GM18907 (cell line): ENCODE results near the gene NAA40.
A peak's percentile ranks its signal among the peaks of the same experiment; 100 is the strongest.

Experiments
- ATAC-seq: cut with Tn5 transposase; IDR thresholded peaks from one replicate; pipeline ENCODE4 v1.9.1; 2021; ENCODE audit warnings: mild to moderate bottlenecking, moderate library complexity; ENCODE audit not compliant: unreplicated experiment

Gene NAA40

DNA sequence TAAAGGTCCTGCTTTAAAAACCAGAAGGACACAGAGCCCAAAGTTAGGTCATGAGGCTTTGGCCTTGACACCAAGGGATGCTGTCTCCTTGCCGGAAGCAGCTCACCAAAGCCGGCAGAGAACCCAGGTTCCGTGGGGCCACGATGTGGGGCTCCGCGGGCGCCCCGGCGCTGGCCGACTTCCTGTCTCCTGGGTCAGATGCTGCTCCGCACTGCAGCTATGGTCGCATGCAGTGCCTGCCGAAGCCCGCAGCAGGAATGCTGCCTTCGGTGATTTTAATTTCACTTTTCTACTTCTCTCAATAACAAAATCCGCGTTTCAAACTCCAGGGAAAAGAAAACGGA lies 47.0 kb downstream of the NAA40 start:
- ATAC-seq, result peak; percentile 27

DNA sequence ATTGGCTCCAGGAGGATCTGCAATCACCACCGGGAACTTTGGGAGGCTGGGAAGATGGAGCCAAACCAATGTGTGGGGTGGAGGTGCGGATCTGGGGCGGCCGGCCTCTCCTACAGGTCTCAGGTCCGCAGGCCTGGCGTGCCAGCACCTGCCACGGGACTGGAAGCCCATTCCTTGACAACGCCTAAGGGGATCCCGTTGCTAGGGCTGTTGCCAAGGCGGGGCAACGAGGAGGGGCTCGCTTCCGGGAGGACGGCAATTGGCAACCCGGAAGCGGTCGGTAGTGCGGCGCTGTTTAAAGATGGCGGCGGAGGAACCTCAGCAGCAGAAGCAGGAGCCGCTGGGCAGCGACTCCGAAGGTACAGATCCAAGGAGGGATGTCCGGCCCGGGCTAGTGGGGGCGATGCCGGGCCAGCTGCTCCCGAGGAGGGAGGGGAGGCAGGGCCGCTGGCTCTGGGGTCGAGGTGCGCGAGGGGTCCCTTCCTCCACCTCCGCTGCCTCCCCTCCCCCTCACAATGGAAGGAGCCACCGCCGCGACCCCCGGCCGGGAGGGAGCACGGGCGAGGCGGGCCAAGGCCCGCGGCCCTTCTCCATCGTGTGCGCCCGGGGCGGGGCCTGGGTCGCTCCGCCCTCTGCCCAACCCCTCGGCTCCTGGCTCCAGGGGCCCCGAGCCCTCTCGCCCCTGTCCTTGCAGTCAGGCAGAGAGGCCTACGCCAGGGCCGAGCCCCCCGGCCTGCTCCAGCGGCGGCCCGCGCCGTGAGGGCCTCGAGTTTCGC lies 47.5 kb downstream of the NAA40 start, which contains the start of gene OTUB1:
Gene OTUB1, plus strand, starts transcription at position 283 of the 776 bp plus-strand sequence. Its CDS starts 19 bp downstream, at position 302.
- ATAC-seq, result peak; percentile 87

DNA sequence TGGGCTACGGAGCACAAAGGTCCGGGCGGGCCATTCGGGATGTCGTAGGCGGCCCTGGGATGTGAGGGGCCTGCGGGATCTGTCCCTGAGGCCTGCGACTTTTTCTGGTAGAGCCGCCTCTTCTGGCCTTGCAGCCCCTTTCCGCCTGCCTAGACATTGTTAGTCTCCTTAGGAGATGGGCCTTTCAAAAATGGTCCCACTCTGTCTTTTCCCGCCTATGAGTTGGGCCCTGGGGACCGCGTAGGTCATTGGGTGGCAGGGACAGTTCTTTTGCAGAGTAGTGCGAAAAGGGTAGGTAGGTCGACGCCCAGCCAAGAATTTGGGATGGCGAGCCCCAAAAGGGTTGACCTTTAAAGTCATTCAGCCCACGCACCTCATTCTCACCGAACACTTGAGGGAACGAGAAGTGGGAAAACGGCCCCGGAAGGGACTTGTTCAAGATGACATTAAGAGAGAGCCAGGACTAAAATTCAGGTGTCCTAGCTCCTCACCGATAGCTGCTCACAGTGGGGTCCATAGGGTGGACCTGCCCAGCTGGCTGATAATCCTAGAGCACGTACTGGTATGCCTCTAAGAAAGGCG lies 48.2 kb downstream of the NAA40 start:
- no peak for ATAC-seq

DNA sequence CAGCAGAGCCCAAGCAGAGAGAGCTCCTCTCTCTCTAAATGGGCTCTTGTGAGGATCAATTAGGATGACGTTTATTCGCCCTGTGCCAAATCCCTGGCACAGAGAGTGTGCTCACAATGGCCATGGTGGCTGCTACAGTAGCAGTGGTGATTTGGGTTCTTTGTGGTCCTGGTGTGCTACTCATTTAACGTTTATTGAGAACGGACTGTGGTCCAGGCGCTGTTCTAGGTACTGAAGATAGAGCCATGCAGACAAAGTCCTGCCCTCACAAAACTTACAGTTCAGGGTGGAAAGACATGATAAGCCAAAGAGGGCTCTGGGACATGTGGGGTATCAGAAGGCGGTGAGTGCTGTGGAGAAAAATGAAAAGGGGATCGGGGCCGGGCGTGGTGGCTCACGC lies 52.8 kb downstream of the NAA40 start:
- no peak for ATAC-seq

DNA sequence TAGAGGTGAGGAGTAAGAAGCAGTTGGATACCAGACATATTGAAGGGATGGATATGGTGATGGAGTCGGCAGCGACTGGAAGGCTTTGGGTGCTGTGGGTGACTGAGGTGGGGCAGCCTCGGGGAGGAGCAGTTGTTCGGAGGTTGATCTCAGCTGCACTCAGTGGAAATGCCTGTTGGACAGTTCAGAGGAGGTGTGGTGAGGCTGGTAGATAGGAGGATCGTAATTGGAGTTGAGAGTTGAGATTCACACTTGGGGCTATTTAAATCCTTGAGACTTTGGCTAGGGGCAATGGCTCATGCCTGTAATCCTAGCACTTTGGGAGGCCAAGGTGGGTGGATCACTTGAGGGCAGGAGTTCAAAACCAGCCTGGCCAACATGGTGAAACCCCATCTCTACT lies 54.3 kb downstream of the NAA40 start:
- ATAC-seq, result no peak

DNA sequence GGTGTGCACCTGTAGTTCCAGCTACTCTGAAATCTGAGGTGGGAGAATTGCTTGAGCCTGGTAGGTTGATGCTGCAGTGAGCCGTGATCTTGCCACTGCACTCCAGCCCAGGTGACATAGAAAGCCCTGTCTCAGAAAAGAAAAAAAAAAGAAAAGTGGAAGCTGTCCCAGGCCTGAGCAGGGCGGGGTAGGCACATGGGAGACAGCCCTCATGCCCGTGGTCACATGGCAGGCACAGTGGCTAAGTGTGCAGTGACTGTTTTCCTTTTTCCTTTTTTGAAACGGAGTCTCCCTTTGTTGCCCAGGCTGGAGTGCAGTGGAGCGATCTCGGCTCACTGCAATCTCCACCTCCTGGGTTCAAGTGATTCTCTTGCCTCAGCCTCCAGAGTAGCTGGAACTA lies 55.2 kb downstream of the NAA40 start:
- no peak for ATAC-seq

- ATAC-seq, result no peak
Measured at GRCh38 chr11:63996512-63996911, 57.7 kb downstream of the NAA40 start.

- no peak for ATAC-seq
Measured at GRCh38 chr11:63997104-63997700, 58.4 kb downstream of the NAA40 start.

GRCh38 chr11:63997801-63998337 lies 59.1 kb downstream of the NAA40 start:
- no peak for ATAC-seq

DNA sequence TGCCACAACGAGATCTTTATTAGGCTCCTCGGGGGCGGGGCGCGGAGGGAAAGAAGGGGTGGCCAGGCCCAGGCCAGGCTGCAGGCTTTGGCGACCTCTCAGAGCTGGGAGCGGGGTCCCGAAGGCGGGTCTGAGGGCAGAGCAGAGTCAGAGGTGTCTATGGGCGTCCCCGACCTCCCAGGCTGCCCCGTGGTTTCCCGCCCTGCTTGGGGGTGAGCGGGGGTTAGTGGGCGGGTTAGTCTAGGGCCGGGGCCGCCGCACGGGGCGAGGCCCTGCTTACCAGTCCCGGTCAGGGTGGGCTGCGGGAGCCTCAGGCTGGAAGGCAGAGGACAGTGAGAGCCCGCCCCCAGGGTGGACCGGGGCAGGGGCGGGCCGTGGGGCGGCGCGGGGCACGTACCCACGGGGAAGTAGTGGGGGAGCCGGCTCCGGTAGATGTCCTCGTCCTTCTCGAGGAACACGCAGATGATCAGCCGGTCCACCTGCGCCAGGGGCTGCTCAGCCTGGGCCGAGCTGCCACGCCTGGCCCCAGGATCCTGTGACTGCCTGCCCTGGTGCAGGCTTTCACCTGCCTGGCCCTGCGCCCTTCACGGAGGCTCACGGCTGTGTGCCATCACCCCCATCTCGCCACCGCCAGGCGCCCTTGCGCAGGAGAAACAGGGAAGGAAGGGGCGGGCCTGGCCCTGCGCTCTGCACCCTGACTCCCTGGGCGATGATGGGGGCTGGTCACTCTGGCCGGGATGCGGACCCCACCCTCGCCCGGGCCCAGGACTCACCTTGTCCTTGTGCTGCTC lies 60.0 kb downstream of the NAA40 start:
- ATAC-seq, result no peak

- no peak for ATAC-seq
Measured at GRCh38 chr11:63999349-64000025, 60.7 kb downstream of the NAA40 start.

DNA sequence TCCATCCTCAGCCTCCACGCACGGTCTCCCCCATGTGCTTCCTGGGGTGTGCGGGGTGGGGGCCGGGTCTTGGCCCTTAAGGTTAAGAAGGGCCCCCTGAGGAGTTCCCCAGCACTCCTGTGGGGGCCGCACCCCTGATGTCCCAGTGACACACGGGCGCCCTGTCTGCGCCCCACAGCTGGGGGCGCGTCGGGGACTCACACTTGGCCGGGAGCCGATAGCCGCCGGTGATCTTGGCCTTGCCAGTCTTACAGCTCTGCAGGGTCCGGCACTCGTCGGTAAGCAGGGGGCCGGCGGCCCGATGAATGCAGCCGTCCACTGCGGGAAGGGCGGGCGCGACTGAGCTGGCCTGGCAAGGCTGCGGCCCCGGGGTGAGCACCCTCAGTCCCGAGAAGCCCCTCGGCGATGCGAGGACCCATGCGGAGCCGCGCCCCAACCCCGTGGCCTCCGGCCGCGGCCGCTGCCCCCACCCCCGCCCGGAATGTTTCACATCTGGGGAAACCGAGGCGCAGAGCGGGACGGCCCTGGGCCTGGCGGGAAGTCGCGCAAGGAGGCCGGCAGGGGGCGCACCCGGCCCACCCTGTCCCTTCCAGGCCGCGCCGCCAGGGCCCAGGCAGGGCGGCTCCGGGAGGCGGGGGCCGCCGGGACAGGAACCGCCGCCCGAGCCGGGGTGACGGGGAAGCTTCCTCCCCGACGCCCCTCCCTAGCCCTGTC lies 61.4 kb downstream of the NAA40 start:
- ATAC-seq, result no peak

DNA sequence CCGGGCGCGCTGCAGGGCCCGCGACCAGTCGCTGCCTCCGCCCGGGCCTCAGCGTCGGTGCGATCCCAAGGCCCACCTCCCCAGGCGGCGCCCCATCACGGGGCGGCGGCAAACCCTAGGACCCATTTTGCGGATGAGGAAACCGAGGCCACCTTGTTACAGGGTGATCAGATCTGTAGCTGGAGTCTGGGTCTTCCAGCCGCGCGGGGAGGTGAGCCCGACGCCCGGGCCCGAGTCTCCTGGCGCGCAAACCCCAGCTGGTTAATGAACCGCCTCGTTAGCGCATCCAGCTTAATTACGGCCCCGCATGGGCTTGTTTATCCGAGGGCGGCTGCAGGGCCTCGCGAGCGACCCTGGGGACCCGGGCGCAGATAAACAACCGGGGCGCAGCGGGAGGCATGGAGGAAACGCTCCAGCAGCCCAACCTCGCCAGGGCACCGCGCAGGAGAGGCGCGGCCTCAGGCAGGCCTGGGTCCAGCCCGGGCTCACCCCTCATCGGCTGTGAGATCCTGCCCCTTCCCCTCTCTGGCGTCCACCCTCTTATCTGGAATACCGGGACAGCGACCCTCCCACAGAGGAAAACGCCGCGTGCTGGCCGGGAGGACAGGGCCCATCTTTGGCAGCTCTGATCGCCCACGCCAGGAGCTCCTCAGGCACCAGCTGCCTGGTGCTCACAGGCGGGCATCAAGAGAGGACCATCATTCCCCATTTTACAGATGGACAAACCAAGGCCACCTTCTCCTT lies 62.1 kb downstream of the NAA40 start:
- ATAC-seq, result no peak

DNA sequence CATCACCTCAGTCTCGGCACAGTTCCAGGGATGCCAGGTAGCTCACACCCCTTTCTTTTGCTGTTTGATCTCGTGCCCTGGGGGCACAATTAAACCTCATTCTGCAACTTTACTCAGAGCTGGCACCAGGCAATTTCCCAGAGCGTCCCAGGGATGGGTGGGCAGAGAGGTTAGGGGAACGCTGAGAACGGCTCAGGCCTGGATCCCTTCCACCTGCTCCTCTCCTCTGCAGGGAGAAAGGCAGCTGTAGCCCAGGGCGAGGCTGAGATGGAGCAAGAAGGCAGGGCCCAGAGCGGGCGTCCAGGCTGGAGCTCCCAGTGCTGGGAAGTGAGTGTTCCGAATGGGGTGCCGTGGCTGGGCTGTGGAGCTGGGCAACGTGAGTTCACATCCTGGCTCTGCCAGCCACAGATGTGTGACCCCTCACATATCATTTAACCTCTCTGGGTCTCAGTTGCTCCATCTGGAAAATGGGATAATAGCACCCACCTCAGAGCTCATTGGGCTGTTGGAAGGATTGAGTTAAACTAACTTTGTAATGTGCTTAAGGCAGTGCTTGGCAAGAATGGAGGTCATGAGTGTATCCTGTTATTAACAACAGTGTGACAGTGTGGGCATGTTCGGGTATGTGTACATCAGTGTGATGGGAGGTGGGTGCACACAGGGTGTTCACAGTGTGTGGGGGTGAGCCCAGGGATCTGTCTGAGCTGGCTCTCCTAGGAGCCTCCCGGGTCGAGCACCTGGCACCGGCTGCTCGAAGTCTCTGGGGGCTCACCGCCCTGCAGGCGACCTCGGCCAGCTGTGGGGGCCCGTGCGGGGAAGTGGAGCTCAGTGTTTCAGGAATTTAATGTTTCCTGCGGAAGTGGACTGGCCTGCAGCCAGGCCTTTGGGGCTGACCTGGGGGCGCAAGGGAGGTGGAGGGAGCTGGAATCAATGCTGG lies 63.0 kb downstream of the NAA40 start:
- no peak for ATAC-seq

- no peak for ATAC-seq
Measured at GRCh38 chr11:64003807-64004589, 65.2 kb downstream of the NAA40 start.

DNA sequence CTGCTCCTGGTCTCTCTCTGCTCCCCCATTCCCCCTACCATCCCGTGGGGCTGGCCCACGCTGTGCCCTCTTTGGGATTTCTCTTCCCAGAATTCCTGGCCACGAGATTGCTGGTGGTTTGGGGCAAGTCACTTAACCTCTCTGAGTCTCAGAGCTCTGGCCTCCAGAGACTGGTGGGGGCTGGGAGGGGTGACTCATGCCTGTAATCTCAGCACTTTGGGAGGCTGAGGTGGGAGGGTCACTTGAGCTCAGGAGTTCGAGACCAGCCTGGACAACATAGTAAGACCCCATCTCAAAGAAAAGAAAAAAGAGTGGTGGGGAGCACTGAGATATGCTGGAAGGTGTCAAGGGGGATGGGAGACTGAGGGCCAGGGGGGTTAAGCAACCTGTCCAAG lies 65.8 kb downstream of the NAA40 start:
- no peak for ATAC-seq

GRCh38 chr11:64005691-64006090 lies 66.9 kb downstream of the NAA40 start:
- ATAC-seq, result no peak
